Mucosa of descending colon (tissue), 3 donors: ENCODE results near the gene FAM222B. TPM values are rescaled to one million over a fixed set of nuclear protein-coding genes. Genes with fewer than 3 reads are reported as not detected.
"Not testable (repeated sequence)": the region's sequence is repeated elsewhere in the genome, so short reads cannot be mapped to it uniquely, and the experiment has no call there.

ENCODE experiments used
- ATAC-seq: fragments of 200-7000 bp; cut with Tn5 transposase; one replicate; pipeline ENCODE4 v1.9.1; 2020; ENCODE audit warnings: mild to moderate bottlenecking, moderate library complexity
- DNase-seq, 3 donors: peaks; one replicate each; pipeline ENCODE4 v3.0.0-alpha.2; 2020
- H3K36me3 ChIP-seq: fragments of 200-600 bp; one replicate; pipeline ENCODE4 v1.8.0; 2021; ENCODE audit warnings: low read depth, mild to moderate bottlenecking
- H3K4me1 ChIP-seq: fragments of 200-600 bp; one replicate; pipeline ENCODE4 v1.8.0; 2021; ENCODE audit warnings: low read depth, mild to moderate bottlenecking
- H3K4me3 ChIP-seq: fragments of 200-600 bp; one replicate; pipeline ENCODE4 v1.8.0; 2021; ENCODE audit warnings: mild to moderate bottlenecking
- H3K9me3 ChIP-seq: fragments of 200-600 bp; one replicate; pipeline ENCODE4 v1.8.0; 2021; ENCODE audit warnings: mild to moderate bottlenecking
- intact Hi-C, 2 donors: fragments of 100-400 bp; cut with DNase I in 1 of 2; cut with micrococcal nuclease in 1 of 2; formaldehyde crosslinking; loops; one replicate each; pipeline versions ENCODE4 v1.11.0 to v1.11.1; 2022; cut with DNase I, micrococcal nuclease
- total RNA-seq, 3 donors: library from RNA; stranded (reverse); fragmentation: NEBNext Ultra II Directional in 2 of 3; extraction: Animal tissue kit (Norgen Biotek cat#: 25700) in 2 of 3; gene quantifications; one replicate each; pipeline versions ENCODE4 v1.2.1 to v1.2.4, GENCODE V29; 2021 to 2023
- TF ChIP-seq, protein P1 (sequence below): fragments of 200-600 bp; IDR thresholded peaks from one replicate; pipeline ENCODE4 v1.8.0; 2022; ENCODE audit warnings: antibody characterized with exemption, mild to moderate bottlenecking
- donor health status: DM: no; HTN: no; CAD: no; lungs with moderate emphysema.
- donor health status: DM: no; HTN: no; CAD: no.
- donor health status: DM: no; HTN: yes; CAD: no.

Gene FAM222B
- total RNA-seq, 3 donors from 2014 or later, result 25.3 to 40.0 (median 30.0) TPM

DNA sequence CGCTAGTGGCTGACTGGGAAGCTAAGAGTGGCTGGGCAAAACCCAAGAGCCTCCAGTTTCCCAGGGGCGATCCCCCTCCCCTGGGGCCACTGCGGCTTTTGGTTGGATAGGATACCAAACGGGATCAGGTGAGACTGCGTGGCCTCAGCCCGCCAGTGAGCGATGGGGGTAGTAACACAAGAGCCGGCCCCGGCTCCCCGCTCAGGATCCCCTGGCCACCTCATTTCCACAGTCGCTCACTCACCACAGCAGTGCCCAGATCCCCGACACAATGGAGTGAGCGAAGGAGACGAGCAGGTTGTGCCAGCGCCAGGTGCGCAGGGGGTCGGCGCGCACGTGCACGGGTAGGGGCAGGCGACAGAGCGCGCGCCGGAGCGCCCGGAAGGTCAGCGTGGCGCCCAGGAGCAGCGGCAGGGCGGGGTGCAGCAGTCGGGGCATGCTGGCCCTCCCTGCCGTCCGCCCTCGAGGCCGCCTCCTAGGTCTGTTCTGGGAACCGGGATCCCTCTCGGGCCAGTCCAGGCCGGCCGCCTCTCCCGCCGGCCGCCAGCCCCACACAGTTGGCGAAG, 116.8 kb downstream of the FAM222B start:
- Histone ChIP-seq H3K4me1 (peaks cover 59% of the 10 kb centered on the region), H3K9me3 (no peaks in the 10 kb centered on the region), H3K4me3 (no peak overlapping the region), H3K36me3 (peaks cover 9% of the 10 kb centered on the region)
- TF ChIP-seq, protein P1, sequence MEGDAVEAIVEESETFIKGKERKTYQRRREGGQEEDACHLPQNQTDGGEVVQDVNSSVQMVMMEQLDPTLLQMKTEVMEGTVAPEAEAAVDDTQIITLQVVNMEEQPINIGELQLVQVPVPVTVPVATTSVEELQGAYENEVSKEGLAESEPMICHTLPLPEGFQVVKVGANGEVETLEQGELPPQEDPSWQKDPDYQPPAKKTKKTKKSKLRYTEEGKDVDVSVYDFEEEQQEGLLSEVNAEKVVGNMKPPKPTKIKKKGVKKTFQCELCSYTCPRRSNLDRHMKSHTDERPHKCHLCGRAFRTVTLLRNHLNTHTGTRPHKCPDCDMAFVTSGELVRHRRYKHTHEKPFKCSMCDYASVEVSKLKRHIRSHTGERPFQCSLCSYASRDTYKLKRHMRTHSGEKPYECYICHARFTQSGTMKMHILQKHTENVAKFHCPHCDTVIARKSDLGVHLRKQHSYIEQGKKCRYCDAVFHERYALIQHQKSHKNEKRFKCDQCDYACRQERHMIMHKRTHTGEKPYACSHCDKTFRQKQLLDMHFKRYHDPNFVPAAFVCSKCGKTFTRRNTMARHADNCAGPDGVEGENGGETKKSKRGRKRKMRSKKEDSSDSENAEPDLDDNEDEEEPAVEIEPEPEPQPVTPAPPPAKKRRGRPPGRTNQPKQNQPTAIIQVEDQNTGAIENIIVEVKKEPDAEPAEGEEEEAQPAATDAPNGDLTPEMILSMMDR, result no peak
- DNase-seq (peak; percentile 68 to 87 (median 86)), ATAC-seq (peak; percentile 31)
- intact Hi-C loops, result no loop called here

DNA sequence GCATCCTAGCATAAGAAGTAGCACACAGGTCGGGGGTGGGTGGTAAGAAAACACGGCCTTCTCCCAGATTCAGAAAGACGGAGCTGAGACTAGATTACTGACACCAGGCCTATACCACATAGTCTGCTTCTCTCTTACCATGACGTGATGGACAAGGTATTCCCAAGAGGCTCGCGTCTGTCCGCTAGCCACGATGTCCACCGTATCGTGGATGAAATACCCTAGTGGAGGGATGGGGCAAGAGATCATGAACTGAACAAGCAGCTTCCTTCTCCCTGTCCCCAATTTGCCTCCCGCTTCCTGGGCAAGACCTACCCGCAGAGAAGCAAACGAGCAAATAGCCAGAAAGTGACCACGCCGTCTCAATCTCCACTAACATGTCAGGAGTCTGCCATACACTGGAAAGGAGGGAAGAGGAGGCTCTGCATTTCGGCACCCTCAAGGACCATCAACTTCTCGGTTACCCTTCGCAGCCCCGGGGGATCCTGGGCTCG, 117.4 kb downstream of the FAM222B start:
- Histone ChIP-seq H3K9me3 (no peaks in the 10 kb centered on the region), H3K4me1 (peaks cover 60% of the 10 kb centered on the region), H3K4me3 (no peak overlapping the region), H3K36me3 (peaks cover 9% of the 10 kb centered on the region)
- TF ChIP-seq, protein P1, result no peak
- intact Hi-C loops, result no loop called here
- DNase-seq (no peak), ATAC-seq (no peak)

DNA sequence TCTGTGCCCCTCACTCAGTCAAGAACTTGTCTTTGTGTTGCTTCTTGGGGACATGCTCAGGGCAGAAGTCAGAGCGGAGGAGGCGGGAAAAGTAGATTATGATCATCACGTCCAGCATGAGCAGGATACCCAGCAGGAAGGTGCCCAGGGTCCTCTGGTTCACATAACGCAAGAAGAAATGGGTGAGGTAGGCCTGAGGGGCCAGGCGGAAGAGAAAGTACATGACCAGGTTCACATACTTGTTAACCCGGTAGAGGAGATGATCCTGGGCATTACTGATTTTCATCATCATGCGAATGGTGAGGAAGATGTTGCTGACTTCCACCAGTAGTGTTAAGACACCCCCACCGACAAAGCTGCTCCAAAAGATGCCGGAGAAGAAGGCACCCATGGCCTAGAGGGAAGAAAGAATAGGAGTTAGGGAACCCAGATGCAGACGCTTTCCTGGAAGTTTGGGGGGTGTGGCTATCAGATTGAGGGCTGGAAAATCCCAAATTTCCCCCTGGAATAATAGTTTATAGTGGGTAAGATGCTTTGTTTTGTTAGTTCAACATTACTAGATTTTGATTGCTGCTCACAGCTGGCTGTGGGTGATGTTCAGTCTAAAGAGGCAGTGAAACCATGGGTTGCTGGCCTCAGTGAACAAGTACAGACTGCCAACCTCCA, 118.0 kb downstream of the FAM222B start:
- intact Hi-C loops, result no loop called here
- DNase-seq (peak in 1 of 3 donors; percentile 36), ATAC-seq (no peak)
- Histone ChIP-seq H3K9me3 (no peaks in the 10 kb centered on the region), H3K4me3 (no peak overlapping the region), H3K36me3 (peaks cover 10% of the 10 kb centered on the region), H3K4me1 (peaks cover 57% of the 10 kb centered on the region)
- TF ChIP-seq, protein P1, result no peak

DNA sequence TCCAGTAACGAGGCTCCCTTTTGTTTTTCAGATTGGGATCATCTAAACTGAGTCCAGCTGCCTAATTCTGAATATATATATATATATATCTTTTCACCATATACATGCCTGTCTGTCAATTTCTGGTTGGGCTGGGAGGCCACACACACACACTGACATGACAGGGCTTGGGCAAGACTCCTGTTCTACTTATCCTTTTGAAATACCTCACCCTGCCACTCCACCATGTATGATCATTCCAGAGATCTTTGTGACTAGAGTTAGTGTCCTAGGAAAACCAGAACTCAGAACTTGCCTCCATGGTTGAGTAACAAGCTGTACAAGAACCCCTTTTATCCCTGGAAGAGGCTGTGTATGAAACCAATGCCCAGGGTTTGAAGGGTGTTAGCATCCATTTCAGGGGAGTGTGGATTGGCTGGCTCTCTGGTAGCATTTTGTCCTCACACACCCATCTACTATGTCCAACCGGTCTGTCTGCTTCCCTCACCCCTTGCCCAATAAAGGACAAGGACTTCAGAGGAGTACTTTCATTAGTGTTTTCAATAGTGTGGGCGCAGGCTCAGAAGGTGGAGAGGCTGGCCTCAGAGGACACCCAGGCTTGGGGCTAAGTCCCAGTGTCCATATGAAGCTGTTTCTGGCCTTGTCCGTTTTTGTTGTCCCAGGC, 118.6 kb downstream of the FAM222B start:
- H3K9me3 ChIP-seq, H3K4me3 ChIP-seq, DNase-seq, ATAC-seq, intact Hi-C loops: not testable (repeated sequence)
- H3K36me3 ChIP-seq, result peaks cover 12% of the 10 kb centered on the region
- peaks cover 56% of the 10 kb centered on the region for H3K4me1 ChIP-seq

DNA sequence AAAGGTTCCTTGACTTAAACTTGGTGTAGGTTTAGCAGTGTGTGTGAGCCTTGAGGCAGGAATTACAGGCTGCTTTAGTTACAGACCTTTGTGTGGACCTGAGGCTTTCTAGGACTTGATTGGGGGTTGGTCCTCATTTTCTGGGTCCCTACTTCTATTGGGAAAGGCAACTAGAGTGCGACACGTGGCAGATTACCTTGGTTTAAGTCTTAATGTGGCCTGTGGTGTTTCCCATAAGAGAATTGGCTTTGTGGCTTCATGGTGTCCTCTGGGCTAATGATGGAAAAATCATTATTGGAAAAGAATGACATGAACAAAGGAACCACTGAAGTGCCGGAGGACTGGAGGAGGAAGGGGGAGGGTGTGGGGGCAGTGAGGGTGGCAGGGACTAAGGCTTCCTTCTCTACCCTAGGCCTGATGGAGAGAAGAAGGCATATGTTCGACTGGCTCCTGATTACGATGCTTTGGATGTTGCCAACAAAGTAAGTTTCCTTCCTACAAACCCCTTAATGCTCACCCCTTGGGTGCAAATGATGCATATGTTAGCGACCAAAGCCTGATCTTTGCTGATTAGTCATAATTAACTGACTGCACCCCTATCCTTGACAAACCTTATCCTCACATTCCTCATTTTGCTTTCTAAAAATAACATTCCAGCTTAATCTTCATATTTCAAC, 119.3 kb downstream of the FAM222B start:
- TF ChIP-seq, protein P1, result no peak
- DNase-seq (no peak), ATAC-seq (no peak)
- H3K4me3 ChIP-seq, result no peak overlapping the region
- intact Hi-C loops, result no loop called here
- no peaks in the 10 kb centered on the region for H3K9me3 ChIP-seq
- peaks cover 59% of the 10 kb centered on the region for H3K4me1 ChIP-seq
- peaks cover 8% of the 10 kb centered on the region for H3K36me3 ChIP-seq
